Vagina (tissue), 2 donors: ENCODE results near the gene HOXA6.

ENCODE experiments used
- POLR2A ChIP-seq, 2 donors: fragments of 450-650 bp; IDR thresholded peaks; one replicate each; pipeline ENCODE4 v1.6.1; 2017; ENCODE audit warnings: antibody characterized with exemption in 2 of 2, mild to moderate bottlenecking in 2 of 2, moderate library complexity in 2 of 2
- POLR2AphosphoS5 ChIP-seq, 2 donors: sonication (generic); formaldehyde crosslinking; IDR thresholded peaks; one replicate each; pipeline ENCODE4 v1.9.0; 2017; ENCODE audit warnings: antibody characterized with exemption in 2 of 2, mild to moderate bottlenecking in 2 of 2, low read depth in 1 of 2; ENCODE audit not compliant: insufficient read depth in 1 of 2
- TF ChIP-seq, protein P1 (sequence below), 3 experiments: fragments of 450-650 bp in 2 of 3; fragments of 200-600 bp in 1 of 3; sonication (generic) in 1 of 3; IDR thresholded peaks; one replicate each; pipeline ENCODE4 v1.5.1; 2017 to 2019; ENCODE audit warnings: antibody characterized with exemption in 3 of 3, mild to moderate bottlenecking in 2 of 3, moderate library complexity in 2 of 3

- TF ChIP-seq, protein P1, sequence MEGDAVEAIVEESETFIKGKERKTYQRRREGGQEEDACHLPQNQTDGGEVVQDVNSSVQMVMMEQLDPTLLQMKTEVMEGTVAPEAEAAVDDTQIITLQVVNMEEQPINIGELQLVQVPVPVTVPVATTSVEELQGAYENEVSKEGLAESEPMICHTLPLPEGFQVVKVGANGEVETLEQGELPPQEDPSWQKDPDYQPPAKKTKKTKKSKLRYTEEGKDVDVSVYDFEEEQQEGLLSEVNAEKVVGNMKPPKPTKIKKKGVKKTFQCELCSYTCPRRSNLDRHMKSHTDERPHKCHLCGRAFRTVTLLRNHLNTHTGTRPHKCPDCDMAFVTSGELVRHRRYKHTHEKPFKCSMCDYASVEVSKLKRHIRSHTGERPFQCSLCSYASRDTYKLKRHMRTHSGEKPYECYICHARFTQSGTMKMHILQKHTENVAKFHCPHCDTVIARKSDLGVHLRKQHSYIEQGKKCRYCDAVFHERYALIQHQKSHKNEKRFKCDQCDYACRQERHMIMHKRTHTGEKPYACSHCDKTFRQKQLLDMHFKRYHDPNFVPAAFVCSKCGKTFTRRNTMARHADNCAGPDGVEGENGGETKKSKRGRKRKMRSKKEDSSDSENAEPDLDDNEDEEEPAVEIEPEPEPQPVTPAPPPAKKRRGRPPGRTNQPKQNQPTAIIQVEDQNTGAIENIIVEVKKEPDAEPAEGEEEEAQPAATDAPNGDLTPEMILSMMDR (IDR thresholded peaks at IDR 0.05) = no peak
- TF ChIP-seq POLR2A (IDR thresholded peaks at IDR 0.05) (no peak), POLR2AphosphoS5 (IDR thresholded peaks at IDR 0.05; ENCODE audit: insufficient read depth in 1 of 2, low read depth in 1 of 2) (peak in 1 of 2 donors; percentile 5)
Observed at GRCh38 chr7:27147199-27148030, at the start of gene HOXA6.
